Neutrophil (primary cell): Measurements from ENCODE around the gene ADORA1.

Experiments used
- H3K27ac ChIP-seq: fragments of 200-600 bp; sonication (generic); 2 replicates; pipeline ENCODE4 v1.5.1; 2016; ENCODE audit warnings: mild to moderate bottlenecking, moderate library complexity
- H3K27me3 ChIP-seq: fragments of 200-600 bp; sonication (generic); 2 replicates; pipeline ENCODE4 v1.6.0; 2016; ENCODE audit warnings: mild to moderate bottlenecking
- H3K36me3 ChIP-seq: fragments of 200-600 bp; sonication (generic); 2 replicates; pipeline ENCODE4 v1.5.1; 2017
- H3K4me1 ChIP-seq, 2 experiments: fragments of 200-600 bp in 1 of 2; sonication (generic) in 1 of 2; 1 replicate in 1 of 2; 2 replicates in 1 of 2; pipeline versions ENCODE4 v1.5.1 to v1.6.1; 2013 to 2016; ENCODE audit warnings: low read depth in 1 of 2, low read length in 1 of 2, mild to moderate bottlenecking in 1 of 2, moderate library complexity in 1 of 2; ENCODE audit not compliant: control insufficient read depth in 1 of 2, insufficient read depth in 1 of 2
- H3K4me3 ChIP-seq, 2 experiments: fragments of 200-600 bp in 1 of 2; sonication (generic) in 1 of 2; 1 replicate in 1 of 2; 2 replicates in 1 of 2; pipeline ENCODE4 v1.5.1; 2013 to 2016; ENCODE audit warnings: low read depth in 1 of 2, low read length in 1 of 2, mild to moderate bottlenecking in 1 of 2, moderate library complexity in 1 of 2
- H3K9me3 ChIP-seq: fragments of 200-600 bp; sonication (generic); 2 replicates; pipeline ENCODE4 v1.5.1; 2016
- TF ChIP-seq, protein P1 (sequence below): fragments of 200-600 bp; sonication (generic); IDR thresholded peaks from 2 replicates; pipeline ENCODE4 v1.5.1; 2016; ENCODE audit warnings: antibody characterized with exemption

The ADORA1 gene

DNA sequence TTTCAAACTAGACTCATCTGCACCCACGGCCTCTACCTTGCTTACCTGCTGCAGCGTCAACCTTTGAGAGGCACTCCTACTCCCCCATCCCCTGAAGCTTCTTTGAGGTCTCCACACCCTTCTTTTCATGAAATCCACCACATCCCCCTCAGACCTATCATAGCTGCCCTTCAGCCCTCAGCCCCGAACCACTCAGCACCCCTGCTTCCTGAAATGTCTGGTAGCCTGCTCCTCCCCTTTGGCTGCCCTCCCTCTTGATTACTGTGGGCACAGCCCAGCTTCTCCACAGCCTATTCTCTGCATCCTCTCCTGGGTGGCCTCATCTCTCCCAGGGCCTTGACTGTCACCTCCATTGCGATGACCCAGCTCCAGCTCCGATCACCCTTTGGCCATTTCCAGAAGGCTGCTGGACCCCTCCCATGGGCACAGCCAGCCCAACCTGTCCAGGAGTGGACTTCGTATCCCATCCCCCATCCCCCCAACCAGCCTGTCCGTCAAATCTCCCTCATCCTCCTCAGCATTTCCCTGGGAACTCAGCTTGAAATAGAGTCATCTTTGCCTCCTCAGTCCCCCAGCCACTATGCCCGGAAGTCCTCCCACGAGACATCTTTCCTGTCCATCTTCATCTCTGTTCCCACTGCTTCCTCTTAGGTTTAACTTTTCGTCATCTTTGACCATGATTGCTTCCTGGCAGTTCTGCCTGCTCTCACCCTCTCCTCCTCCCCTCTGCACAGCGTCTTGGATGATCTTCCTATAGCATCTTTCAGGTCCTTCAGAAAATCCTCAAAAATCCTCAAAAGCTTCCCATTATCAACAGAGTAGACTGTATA is 6.1 kb upstream of the ADORA1 start:
- peaks cover 100% of the 10 kb centered on the region for H3K27me3 ChIP-seq

DNA sequence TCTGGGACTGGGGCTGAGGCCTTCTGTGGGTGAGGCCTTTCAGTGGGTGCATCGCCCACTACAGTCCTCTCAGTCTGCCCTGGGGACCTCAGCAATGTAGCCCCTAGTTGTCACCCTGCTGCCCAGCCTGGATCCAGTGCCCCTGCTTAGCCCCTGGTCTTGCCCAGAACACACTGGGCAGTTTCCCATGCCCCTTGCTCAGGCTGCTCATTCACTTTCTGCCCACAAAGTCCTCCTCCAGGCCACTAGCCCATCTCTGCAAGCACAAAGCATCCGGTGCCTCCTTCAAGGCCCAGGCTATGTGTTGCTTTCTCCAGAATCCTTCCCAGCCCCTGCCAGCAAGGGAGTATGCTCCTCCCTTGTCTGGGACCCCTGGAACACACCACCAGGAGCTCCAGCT is 5.4 kb upstream of the ADORA1 start:
- peaks cover 100% of the 10 kb centered on the region for H3K27me3 ChIP-seq
- TF ChIP-seq, protein P1, sequence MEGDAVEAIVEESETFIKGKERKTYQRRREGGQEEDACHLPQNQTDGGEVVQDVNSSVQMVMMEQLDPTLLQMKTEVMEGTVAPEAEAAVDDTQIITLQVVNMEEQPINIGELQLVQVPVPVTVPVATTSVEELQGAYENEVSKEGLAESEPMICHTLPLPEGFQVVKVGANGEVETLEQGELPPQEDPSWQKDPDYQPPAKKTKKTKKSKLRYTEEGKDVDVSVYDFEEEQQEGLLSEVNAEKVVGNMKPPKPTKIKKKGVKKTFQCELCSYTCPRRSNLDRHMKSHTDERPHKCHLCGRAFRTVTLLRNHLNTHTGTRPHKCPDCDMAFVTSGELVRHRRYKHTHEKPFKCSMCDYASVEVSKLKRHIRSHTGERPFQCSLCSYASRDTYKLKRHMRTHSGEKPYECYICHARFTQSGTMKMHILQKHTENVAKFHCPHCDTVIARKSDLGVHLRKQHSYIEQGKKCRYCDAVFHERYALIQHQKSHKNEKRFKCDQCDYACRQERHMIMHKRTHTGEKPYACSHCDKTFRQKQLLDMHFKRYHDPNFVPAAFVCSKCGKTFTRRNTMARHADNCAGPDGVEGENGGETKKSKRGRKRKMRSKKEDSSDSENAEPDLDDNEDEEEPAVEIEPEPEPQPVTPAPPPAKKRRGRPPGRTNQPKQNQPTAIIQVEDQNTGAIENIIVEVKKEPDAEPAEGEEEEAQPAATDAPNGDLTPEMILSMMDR: no peak

More for the DNA sequence above, 6.1 kb upstream of the ADORA1 start:
- no peak overlapping the region for H3K27ac ChIP-seq
- H3K4me1 ChIP-seq: peaks cover 6 to 15% of the 10 kb centered on the region in 2 experiments
- H3K36me3 ChIP-seq: no peaks in the 10 kb centered on the region
- H3K9me3 ChIP-seq: no peaks in the 10 kb centered on the region
- H3K4me3 ChIP-seq: no peak overlapping the region
- TF ChIP-seq, protein P1: no peak

GRCh38 chr1:203124011-203124410 is 3.5 kb upstream of the ADORA1 start:
- Histone ChIP-seq H3K4me3 (no peak overlapping the region), H3K4me1 (peaks cover 9 to 19% of the 10 kb centered on the region in 2 experiments), H3K27ac (no peak overlapping the region), H3K27me3 (peaks cover 100% of the 10 kb centered on the region), H3K36me3 (no peaks in the 10 kb centered on the region), H3K9me3 (no peaks in the 10 kb centered on the region)
- TF ChIP-seq, protein P1: no peak

More for the DNA sequence above, 5.4 kb upstream of the ADORA1 start:
- no peak overlapping the region for H3K27ac ChIP-seq
- H3K4me3 ChIP-seq: no peak overlapping the region
- peaks cover 9 to 18% of the 10 kb centered on the region in 2 experiments for H3K4me1 ChIP-seq
- no peaks in the 10 kb centered on the region for H3K36me3 ChIP-seq
- no peaks in the 10 kb centered on the region for H3K9me3 ChIP-seq

- Histone ChIP-seq H3K4me1 (peaks cover 16 to 25% of the 10 kb centered on the region in 2 experiments), H3K27ac (no peak overlapping the region), H3K36me3 (no peaks in the 10 kb centered on the region), H3K27me3 (peaks cover 100% of the 10 kb centered on the region), H3K4me3 (no peak overlapping the region), H3K9me3 (no peaks in the 10 kb centered on the region)
- TF ChIP-seq, protein P1: no peak
These were observed 2.8 kb upstream of the ADORA1 start for GRCh38 chr1:203124546-203125317.

DNA sequence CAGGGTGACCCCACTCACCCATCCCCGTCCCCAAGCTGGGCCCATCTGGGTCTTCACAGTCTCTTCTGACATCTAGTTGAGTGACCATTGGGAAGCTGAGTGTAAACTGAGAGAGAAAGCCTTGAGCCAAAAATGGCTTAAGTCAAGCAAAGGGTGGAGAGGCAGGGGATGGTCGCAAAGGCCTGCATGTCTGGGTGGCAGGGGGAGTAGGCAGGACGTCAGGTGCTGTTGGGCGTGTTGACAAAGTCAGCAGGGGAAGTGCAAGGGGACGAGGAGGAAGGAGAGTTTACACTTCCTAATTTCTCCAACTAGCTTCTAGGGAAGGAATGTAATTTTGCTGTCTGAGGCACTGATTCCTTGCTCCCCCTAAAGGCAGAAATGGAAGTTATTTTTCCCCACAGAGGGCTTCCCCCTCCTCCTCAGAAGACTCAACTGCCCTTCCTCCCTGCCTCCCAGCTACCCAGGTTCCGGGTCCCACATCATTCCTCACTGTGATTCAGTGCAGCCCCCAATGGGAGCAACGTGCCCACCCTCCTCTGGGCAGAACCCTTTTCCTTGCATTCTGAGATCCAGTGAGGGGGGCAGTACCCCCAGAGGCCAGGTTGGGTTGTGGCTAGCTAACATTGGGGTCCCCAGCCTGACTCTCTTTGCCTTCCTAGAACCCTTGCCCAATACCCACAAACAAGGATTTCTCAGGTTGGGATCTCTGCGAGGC is 1.2 kb upstream of the ADORA1 start:
- H3K27ac ChIP-seq: no peak overlapping the region
- peaks cover 20 to 27% of the 10 kb centered on the region in 2 experiments for H3K4me1 ChIP-seq
- H3K4me3 ChIP-seq: no peak overlapping the region
- peaks cover 98% of the 10 kb centered on the region for H3K27me3 ChIP-seq
- no peaks in the 10 kb centered on the region for H3K9me3 ChIP-seq
- no peaks in the 10 kb centered on the region for H3K36me3 ChIP-seq
- TF ChIP-seq, protein P1: peak; percentile 32
